NCI-H460 (cell line): ENCODE data around the gene MYMX. TPM values are rescaled to one million over a fixed set of nuclear protein-coding genes. Genes with fewer than 3 reads are reported as not detected.
"Not testable (repeated sequence)": the region's sequence is repeated elsewhere in the genome, so short reads cannot be mapped to it uniquely, and the experiment has no call there.

Experiments used
- DNase-seq: peaks from one replicate; pipeline ENCODE4 v3.0.0-alpha.2; 2016; ENCODE audit warnings: low read depth; ENCODE audit errors: extremely low read depth
- total RNA-seq: library from RNA; depleted of rRNA; stranded (reverse); fragments of >200 nt; shearing (Covaris generic); gene quantifications from 2 replicates; pipeline ENCODE4 v1.2.3, GENCODE V29; 2014

The MYMX gene
- total RNA-seq, 1 experiment from 2014 or later, result not detected

GRCh38 chr6:44230034-44230675, 13.4 kb downstream of the MYMX start:
- no peak for DNase-seq

- DNase-seq, result not testable (repeated sequence)
Observed at GRCh38 chr6:44231426-44231825, 14.7 kb downstream of the MYMX start.

DNA sequence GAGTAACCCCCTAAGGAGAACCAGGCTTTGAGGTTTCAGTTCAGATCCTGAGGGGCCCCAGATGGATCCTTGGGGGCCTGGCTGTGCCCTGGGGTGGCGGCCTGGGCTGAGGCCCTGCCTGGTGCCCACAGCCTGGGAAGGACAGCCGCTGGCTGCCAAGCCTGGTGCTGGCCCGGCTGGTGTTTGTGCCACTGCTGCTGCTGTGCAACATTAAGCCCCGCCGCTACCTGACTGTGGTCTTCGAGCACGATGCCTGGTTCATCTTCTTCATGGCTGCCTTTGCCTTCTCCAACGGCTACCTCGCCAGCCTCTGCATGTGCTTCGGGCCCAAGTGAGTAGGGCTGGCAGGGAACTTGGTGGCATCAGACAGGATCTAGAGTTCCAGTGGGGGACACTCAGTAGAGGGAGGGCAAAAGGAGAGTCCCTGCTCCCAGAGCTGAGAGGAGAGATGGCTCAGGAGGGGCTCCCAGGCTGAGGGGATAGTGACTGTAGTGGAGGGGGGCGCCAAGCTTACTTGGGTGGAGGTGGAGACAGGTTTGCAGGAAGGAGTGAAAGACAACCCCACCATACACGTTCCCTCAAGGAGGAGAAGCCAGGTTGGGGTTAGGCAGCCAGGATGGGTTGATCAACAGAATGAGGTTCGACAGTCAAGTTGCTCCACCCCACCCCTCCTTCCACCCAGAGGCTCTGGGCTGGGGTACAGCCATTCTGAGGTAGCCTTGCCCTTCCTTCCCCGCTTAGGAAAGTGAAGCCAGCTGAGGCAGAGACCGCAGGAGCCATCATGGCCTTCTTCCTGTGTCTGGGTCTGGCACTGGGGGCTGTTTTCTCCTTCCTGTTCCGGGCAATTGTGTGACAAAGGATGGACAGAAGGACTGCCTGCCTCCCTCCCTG, 16.2 kb downstream of the MYMX start:
- DNase-seq, result no peak

DNA sequence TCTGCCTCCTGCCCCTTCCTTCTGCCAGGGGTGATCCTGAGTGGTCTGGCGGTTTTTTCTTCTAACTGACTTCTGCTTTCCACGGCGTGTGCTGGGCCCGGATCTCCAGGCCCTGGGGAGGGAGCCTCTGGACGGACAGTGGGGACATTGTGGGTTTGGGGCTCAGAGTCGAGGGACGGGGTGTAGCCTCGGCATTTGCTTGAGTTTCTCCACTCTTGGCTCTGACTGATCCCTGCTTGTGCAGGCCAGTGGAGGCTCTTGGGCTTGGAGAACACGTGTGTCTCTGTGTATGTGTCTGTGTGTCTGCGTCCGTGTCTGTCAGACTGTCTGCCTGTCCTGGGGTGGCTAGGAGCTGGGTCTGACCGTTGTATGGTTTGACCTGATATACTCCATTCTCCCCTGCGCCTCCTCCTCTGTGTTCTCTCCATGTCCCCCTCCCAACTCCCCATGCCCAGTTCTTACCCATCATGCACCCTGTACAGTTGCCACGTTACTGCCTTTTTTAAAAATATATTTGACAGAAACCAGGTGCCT, 16.9 kb downstream of the MYMX start:
- no peak for DNase-seq

DNA sequence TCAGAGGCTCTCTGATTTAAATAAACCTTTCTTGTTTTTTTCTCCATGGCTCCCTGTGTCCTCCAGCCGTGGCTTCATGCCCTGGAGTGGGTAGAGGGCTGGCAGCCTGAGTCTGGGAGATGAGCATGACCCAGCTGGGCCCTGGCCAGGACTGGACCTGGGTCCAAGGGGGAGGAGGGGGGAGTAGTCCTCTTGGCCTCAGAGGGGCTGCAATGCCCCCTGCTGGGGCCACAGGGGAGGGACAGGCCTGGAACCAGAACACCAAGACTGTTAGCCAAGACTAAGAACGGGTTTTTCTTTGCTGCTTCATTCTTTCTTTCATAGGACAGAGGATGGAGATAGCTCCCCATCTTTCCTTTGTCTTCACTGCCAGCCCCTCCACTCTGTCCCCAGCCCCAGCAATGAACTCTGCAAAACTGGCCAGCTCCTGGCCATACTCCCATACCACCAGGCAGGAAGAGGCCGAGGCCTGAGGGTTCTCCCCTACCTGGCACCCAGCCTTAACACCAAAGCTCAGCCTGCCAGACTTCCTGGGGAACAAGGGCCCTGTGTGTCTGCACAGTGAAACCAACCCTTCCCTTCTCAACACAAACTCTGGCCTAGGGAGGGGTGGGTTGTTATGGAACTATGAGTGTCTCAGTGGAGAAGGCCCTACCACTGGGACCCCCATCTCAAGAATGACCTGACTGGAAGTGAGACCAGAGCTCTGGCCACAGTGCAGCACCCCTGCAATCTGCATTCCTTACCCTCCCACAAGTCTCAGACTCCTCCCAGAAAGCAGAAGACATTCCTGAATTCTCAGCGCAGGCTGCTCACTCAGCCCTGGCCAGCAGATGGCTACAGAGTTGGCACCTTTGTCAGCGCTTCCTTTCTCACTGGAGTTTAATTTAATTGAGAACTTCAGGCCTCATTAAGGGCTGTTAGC, 17.6 kb downstream of the MYMX start:
- DNase-seq, result no peak

DNA sequence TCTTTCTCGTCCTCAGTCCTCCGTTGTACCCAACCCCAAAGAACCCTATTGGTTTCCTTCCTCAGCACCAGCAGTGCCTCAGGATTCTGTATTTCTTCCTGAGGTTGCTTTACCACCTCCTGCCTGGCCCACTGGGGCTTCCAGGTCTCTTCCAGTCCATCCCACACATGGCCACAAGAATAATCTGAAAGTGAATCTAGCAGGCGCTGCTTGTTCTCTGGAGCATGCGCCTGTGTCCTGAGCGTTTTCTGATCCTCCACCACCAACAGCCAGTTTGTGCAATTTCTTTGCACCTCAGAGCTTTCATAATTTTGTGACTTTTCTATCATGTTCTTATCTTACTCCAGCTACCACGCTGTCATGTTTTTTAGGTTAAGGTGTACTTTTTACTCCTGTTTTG, 18.5 kb downstream of the MYMX start:
- DNase-seq, result no peak

GRCh38 chr6:44235891-44236516, 19.3 kb downstream of the MYMX start:
- DNase-seq, result no peak

DNA sequence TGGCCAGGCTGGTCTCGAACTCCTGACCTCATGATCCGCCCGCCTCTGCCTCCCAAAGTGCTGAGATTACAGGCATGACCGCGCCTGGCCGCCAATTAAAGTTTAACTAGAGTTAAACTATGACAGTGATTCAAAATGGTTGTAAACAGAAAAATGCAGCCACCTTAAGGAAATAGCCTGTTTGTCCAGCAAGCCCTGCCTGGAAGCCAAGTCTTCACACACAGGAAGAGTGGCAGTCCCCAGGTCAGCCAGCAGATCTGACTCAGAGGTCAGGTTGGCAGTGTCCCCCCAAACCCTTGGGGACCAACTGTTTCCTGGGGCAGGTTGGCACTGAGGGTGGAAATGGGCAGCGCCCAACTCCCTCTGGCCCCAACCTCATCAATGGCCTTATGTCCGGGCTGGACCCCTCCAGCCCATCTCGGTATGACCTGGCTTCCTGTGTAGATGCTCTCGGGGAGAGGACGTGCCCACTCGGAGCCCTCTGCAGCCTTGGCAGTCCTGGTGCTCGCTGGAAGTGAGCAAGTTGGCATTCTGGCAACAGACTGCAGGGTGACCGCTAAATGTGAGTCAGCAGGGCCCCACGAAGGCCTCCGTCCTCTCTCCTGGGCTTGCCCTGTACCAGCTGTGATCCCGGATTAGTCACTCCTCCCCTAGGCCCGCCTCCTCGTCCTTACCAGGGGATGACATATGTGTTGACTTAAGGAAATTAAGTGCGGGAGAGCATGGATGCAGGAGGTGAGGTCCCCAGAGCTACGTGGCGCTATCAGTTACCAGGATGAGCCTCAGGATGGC, 20.5 kb downstream of the MYMX start:
- peak; percentile 90 for DNase-seq

GRCh38 chr6:44237813-44238433, 21.2 kb downstream of the MYMX start:
- DNase-seq, result no peak

DNA sequence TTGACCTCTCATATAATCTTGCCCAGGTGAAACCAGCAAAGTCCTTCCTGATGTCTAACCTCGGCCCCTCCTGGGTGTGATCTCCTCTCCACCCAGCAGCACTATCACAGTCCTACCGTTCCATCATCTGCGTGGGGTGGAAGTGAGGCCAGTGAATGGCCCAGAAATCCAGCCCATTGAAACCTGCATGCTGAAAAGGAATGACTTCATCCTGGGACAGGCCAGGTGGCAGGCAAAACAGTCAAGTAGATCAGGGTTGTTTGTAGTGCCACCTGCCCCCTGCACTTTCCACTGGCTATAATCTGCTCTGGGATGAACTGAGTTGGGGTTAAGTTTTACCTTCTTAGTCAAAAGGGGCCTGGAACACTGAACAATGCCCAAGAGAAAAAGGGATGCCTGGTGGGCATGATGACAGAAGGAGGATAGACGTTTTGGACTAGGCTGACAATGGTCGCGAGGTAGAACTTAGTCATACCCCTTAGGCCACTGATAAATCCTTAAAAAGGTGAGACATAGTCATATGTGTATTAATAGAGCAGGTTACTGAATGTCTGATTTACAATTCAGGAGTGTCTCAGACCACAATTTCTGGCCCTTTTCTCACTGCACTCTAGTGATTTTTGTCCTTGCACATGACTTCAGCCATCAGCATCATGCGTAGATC, 22.1 kb downstream of the MYMX start:
- DNase-seq, result no peak

- no peak for DNase-seq
Observed at GRCh38 chr6:44243345-44243744, 26.6 kb downstream of the MYMX start.

DNA sequence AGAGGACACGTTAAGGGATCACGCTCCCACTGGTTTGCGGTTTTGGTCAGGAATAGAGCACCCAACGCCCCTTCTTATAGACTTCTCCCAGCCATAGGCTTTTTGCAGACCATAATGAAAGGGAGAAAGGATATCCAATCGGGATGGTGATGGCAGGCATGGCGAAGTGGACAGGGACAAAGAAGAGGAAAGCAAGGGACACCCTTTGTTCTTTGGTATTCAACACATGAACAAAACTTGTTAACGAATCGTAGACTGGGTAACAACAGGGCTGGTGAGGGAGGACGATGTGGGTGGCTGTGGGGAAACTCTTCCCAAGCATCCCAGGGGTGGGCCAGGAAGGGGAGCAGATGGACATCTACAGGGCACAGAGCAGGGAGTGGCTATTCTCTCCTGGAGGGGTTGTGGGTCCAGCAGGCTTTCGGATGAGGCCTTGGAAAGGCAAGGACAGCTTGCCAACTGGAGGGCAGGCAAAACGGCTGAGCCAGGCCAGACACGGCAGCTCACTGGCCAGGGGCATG, 28.7 kb downstream of the MYMX start:
- DNase-seq, result no peak

- DNase-seq, result no peak
Observed at GRCh38 chr6:44245912-44246662, 29.4 kb downstream of the MYMX start.

DNA sequence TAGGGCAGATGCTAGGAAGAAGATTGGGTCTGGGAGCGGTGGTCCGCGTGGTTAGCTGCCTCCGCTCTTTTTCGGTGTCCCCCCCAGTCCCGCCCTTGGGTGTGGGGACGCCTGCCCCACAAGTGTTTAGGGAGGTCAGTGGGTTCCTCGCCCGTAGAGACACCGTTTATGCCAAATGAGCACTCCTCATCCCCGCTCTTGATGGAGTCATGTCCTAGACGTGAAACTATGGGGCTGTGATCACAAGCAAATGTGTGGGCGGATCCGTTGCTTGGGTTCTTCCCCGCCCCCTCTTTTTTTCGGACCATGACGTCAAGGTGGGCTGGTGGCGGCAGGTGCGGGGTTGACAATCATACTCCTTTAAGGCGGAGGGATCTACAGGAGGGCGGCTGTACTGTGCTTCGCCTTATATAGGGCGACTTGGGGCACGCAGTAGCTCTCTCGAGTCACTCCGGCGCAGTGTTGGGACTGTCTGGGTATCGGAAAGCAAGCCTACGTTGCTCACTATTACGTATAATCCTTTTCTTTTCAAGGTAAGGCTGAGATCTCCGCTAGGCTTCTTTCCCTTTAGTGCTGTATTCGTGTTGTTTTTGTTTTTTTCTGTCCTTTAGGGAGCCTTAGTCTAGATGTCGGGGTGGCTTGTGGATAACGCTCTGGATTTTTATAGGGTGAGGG, 30.1 kb downstream of the MYMX start, which contains the start of gene HSP90AB1:
TSS of gene HSP90AB1 (plus strand) at position 439 of the 675 bp plus-strand sequence. CDS start 1,529 bp downstream, outside the sequence.
- peak; percentile 94 for DNase-seq

DNA sequence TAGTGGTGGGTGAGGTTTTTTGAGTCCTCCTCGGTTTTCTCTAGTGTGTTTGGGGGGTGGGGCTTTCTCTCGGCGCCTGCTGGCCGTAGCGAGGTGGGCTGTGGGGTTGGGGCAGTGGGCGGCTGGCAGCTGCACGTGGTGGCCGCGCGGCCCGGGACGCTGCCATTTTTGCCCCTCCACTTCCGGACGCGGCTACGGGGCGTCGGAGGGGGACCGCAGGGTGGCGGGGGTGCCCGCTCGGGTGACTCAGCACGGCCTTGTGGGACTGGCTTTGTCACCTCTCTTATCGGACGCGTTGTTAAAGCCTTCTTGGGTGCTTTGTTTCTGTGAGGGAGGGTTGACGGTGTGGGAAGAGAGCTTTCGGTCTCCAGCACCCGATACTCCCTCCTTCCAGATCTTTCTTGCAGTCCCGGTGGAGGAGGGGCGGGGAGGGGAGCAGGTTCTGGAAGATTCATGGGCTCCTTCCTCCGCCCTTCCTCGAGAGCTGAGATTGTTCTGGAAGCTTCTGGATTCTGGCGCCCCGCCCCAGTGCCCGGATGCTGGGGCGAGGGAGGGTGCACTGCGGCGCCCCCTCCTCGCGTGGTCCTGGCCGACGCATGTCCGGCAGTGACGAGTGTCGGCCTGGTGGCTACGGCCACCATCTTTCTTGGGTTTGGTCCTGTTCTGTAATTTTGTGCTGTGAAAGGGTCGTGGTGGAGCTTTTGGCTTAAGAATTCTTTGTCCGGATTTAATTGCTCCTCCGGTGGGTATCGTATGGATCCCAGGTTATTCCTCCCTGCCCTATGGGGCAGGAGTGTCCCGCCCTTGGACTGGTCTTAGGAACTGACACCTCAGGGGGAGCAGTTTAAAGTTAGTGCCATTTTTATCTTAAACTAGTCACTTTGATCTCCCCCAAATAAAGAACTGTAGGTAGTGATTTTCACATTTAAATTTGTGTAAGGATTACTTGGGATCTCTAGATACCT, 30.9 kb downstream of the MYMX start:
- DNase-seq, result no peak

DNA sequence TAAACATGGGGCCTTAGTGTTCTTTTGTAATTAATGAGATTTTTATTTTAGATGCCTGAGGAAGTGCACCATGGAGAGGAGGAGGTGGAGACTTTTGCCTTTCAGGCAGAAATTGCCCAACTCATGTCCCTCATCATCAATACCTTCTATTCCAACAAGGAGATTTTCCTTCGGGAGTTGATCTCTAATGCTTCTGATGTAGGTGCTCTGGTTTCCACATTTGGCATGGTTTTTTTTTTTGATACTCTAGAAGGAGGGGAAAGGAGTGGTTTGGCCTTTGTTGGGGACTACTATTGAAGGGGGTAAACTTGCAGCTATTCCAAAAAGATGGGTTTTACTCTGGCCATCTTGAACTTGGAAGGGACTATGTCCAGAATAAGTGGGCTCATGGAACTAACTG, 31.9 kb downstream of the MYMX start:
- DNase-seq, result no peak
